Left lung (tissue), 10 donors: ENCODE data around the gene ZNF653. TPM values are rescaled to one million over a fixed set of nuclear protein-coding genes. Genes with fewer than 3 reads are reported as not detected.
"Not testable (repeated sequence)": the region's sequence is repeated elsewhere in the genome, so short reads cannot be mapped to it uniquely, and the experiment has no call there.

Source experiments
- ATAC-seq: fragments of 200-7000 bp; cut with Tn5 transposase; one replicate; pipeline ENCODE4 v1.9.1; 2020; ENCODE audit warnings: moderate library complexity
- DNase-seq, 4 donors: peaks; one replicate each; pipeline ENCODE4 v3.0.0-alpha.2; 2013 to 2020
- H3K27ac ChIP-seq, 2 donors: fragments of 200-600 bp; sonication (generic) in 1 of 2; one replicate each; pipeline versions ENCODE4 v1.5.0 to v1.8.0; 2020 to 2021
- H3K27me3 ChIP-seq, 2 donors: fragments of 200-600 bp; sonication (generic) in 1 of 2; one replicate each; pipeline versions ENCODE4 v1.5.0 to v1.8.0; 2020 to 2021
- H3K36me3 ChIP-seq, 2 donors: fragments of 200-600 bp; sonication (generic) in 1 of 2; one replicate each; pipeline versions ENCODE4 v1.5.0 to v1.8.0; 2020 to 2021
- H3K4me1 ChIP-seq, 2 donors: fragments of 200-600 bp; one replicate each; pipeline ENCODE4 v1.8.0; 2021
- H3K4me3 ChIP-seq, 2 donors: fragments of 200-600 bp; sonication (generic) in 1 of 2; one replicate each; pipeline versions ENCODE4 v1.5.0 to v1.8.0; 2020 to 2021; ENCODE audit warnings: mild to moderate bottlenecking in 1 of 2
- H3K9me3 ChIP-seq, 2 donors: fragments of 200-600 bp; sonication (generic) in 1 of 2; one replicate each; pipeline versions ENCODE4 v1.5.0 to v1.8.0; 2020 to 2021
- CTCF ChIP-seq, 2 donors: fragments of 200-600 bp; sonication (generic) in 1 of 2; IDR thresholded peaks; one replicate each; pipeline versions ENCODE4 v1.5.0 to v1.8.0; 2021; ENCODE audit warnings: antibody characterized with exemption in 2 of 2
- intact Hi-C, 2 donors: fragments of 100-400 bp; cut with DNase I; formaldehyde crosslinking; loops; one replicate each; pipeline versions ENCODE4 v1.11.2 to v1.14.2; 2022
- polyA plus RNA-seq, 6 donors: library from polyadenylated mRNA; unstranded; fragments of 120-200 nt; gene quantifications; one replicate each; pipeline ENCODE4 v1.2.1, GENCODE V29; 2013; ENCODE audit not compliant: insufficient read length in 6 of 6
- total RNA-seq, 2 donors: library from RNA; stranded (reverse); fragmentation: NEBNext Ultra II Directional; extraction: Animal tissue kit (Norgen Biotek cat#: 25700); gene quantifications; one replicate each; pipeline ENCODE4 v1.2.1, GENCODE V29; 2021
- donor health status: DM: no; HTN: yes; CAD: no.
- donor health status: DM: no; HTN: no; CAD: no.

The ZNF653 gene
- total and polyA plus RNA-seq, 8 donors = 7.3 to 10.1 (median 8.3) TPM

GRCh38 chr19:11475861-11476260, 29.8 kb downstream of the ZNF653 start:
- H3K9me3 ChIP-seq = no peaks in the 10 kb centered on the region
- no peak for TF ChIP-seq CTCF (IDR thresholded peaks at IDR 0.05)
- no peak overlapping the region for H3K27ac ChIP-seq
- H3K27me3 ChIP-seq = peaks cover 16 to 38% of the 10 kb centered on the region in 2 donors
- H3K36me3 ChIP-seq = no peaks in the 10 kb centered on the region
- DNase-seq (no peak), ATAC-seq (no peak)
- H3K4me3 ChIP-seq = no peak overlapping the region
- peaks cover 9 to 17% of the 10 kb centered on the region in 2 donors for H3K4me1 ChIP-seq
- intact Hi-C loops = no loop called here

GRCh38 chr19:11475343-11475742, 30.3 kb downstream of the ZNF653 start:
- H3K27me3 ChIP-seq = peaks cover 10 to 33% of the 10 kb centered on the region in 2 donors
- H3K27ac ChIP-seq, intact Hi-C loops, H3K36me3 ChIP-seq, DNase-seq, H3K9me3 ChIP-seq, H3K4me3 ChIP-seq, ATAC-seq: not testable (repeated sequence)
- H3K4me1 ChIP-seq = peaks cover 9 to 12% of the 10 kb centered on the region in 2 donors

- TF ChIP-seq CTCF (IDR thresholded peaks at IDR 0.05) = no peak
- H3K27me3 ChIP-seq = peaks cover 0 to 17% of the 10 kb centered on the region in 2 donors
- ATAC-seq (no peak), DNase-seq (no peak)
- no peak overlapping the region for H3K27ac ChIP-seq
- intact Hi-C loops = no loop called here
- no peaks in the 10 kb centered on the region for H3K36me3 ChIP-seq
- no peaks in the 10 kb centered on the region for H3K4me1 ChIP-seq
- H3K4me3 ChIP-seq = no peak overlapping the region
- H3K9me3 ChIP-seq = no peaks in the 10 kb centered on the region
These were observed 31.9 kb downstream of the ZNF653 start for GRCh38 chr19:11473725-11474124.

- ATAC-seq, DNase-seq, H3K4me1 ChIP-seq, H3K9me3 ChIP-seq, H3K27me3 ChIP-seq, H3K4me3 ChIP-seq, H3K36me3 ChIP-seq, intact Hi-C loops, H3K27ac ChIP-seq: not testable (repeated sequence)
These were observed 37.3 kb downstream of the ZNF653 start for GRCh38 chr19:11468266-11468845.

- no peak for DNase-seq
- Histone ChIP-seq H3K4me3 (no peak overlapping the region), H3K27ac (no peak overlapping the region), H3K4me1 (no peaks in the 10 kb centered on the region), H3K27me3 (peaks cover 0 to 2% of the 10 kb centered on the region in 2 donors), H3K36me3 (no peaks in the 10 kb centered on the region), H3K9me3 (no peaks in the 10 kb centered on the region)
- no peak for ATAC-seq
- TF ChIP-seq CTCF (IDR thresholded peaks at IDR 0.05) = no peak
- intact Hi-C loops = no loop called here
These were observed 40.0 kb downstream of the ZNF653 start for GRCh38 chr19:11465600-11465999.

- no peak for TF ChIP-seq CTCF (IDR thresholded peaks at IDR 0.05)
- Histone ChIP-seq H3K9me3 (no peaks in the 10 kb centered on the region), H3K4me3 (no peak overlapping the region), H3K27me3 (peaks cover 0 to 12% of the 10 kb centered on the region in 2 donors), H3K4me1 (no peaks in the 10 kb centered on the region), H3K27ac (no peak overlapping the region), H3K36me3 (no peaks in the 10 kb centered on the region)
- DNase-seq (no peak), ATAC-seq (no peak)
- intact Hi-C loops = no loop called here
These were observed 41.0 kb downstream of the ZNF653 start for GRCh38 chr19:11464333-11465265.
